ENCODE data around the gene TSPEAR.

TSPEAR gene

DNA sequence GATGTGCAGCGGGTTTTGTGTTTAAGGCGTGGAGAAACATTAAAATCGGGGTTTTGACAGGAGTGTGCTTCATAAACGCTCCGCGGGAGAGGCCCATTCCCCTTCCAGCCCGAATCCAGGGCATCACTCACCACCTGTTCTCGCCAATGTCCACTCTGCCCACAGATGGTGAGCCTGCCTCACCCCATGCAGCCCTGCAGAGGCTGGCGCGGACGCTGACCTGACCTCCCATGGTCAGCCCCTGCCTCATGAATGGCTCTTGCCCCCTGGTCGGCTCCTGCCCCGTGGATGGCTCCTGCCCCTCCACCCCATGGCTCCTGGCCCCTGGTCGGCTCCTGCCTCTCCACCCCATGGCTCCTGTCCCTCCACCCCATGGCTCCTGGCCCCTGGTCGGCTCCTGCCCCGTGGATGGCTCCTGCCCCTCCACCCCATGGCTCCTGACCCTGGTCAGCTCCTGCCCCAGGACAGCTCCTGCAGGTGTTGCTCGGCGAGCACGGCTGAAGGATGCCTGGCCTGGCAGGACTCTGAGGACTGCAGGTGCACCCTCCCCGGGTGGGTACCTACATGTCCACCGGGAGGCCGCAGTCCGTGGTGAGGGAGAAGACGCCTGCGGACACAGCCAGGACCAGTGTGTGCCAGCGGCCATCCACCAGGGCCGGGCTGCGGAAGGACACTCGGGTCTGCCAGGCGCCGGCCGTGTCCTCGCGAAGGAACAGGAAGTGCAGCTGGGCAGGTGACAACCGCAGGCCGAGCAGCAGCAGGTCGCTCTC, 178.1 kb downstream of the TSPEAR start:
- TF ChIP-seq, protein P1, sequence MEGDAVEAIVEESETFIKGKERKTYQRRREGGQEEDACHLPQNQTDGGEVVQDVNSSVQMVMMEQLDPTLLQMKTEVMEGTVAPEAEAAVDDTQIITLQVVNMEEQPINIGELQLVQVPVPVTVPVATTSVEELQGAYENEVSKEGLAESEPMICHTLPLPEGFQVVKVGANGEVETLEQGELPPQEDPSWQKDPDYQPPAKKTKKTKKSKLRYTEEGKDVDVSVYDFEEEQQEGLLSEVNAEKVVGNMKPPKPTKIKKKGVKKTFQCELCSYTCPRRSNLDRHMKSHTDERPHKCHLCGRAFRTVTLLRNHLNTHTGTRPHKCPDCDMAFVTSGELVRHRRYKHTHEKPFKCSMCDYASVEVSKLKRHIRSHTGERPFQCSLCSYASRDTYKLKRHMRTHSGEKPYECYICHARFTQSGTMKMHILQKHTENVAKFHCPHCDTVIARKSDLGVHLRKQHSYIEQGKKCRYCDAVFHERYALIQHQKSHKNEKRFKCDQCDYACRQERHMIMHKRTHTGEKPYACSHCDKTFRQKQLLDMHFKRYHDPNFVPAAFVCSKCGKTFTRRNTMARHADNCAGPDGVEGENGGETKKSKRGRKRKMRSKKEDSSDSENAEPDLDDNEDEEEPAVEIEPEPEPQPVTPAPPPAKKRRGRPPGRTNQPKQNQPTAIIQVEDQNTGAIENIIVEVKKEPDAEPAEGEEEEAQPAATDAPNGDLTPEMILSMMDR (IDR thresholded peaks at IDR 0.05; ENCODE audit: low read length, missing control alignments): no peak
- no peak for DNase-seq (ENCODE audit: low read depth)
- H3K4me3 ChIP-seq (replicated peaks; ENCODE audit: low read depth, low read length): no peak overlapping the region

DNA sequence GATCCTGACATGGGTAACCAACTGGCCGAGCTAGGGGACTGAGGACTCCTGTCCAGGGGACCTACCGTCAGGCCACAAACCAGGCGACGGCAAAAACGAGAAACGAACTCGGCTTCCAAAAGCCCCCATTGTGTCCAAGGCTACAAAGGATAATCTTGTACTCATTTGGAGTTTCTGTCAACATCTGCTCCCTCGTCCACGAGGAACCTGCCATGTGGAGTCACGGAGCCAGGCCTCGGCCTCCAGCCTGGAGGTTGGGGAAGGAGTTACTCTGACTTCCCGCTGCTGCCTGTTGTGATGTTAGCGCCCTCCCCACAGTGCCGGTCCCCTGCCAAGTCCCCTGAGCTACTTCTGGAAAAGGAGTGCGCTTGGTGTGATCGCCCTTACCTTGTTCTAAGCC, 178.7 kb downstream of the TSPEAR start:
- no peak for DNase-seq (ENCODE audit: low read depth)
- TF ChIP-seq, protein P1 (IDR thresholded peaks at IDR 0.05; ENCODE audit: low read length, missing control alignments): no peak
- no peak overlapping the region for H3K4me3 ChIP-seq (replicated peaks; ENCODE audit: low read depth, low read length)

DNA sequence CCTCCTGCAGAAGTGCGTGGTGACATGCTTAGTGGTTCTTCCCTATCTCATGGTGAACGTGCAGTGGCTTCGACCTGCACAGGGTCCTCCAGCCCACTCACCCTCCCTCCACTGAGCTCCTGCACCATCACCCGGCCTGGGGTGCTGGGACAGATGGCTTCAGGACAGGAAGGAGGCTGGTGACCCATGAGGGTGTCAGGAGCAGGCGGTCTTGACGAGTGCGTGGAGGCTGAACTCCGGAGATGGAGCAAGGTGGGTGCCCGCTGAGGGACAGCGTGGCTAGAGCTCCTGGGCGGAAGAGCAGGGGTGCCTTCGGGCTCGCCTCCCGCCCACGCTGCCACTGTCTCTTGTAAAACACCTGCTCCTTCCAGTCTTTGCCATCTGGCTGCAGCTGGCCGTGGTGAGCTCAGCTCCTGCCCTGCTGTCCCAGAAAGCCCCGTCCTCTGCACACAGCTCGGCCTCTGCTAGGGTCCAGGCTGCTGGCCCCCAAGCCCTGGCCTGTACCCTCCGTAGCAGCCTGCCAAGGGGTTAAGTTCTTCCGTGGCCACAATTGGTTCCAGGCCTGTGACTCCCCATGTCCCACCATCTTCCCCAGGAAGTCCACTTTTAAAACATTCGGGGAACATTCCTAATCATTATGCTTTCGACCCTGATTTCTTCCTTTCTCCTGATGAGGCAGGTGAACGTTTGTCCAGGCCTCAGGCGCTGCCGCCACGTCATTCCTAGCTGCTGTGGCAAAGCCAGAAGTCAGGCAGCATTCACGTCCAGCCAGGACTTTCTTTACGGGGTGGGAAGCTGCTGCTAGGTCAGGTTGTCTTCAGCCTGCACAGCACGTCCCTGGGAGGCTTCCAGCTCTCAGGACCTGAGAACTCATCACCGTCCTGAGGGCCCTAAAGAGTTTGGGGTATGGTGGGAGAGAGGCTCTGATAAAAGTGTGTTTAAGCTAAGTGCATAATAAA, 179.5 kb downstream of the TSPEAR start:
- TF ChIP-seq, protein P1 (IDR thresholded peaks at IDR 0.05; ENCODE audit: low read length, missing control alignments): no peak
- no peak for DNase-seq (ENCODE audit: low read depth)
- H3K4me3 ChIP-seq (replicated peaks; ENCODE audit: low read depth, low read length): no peak overlapping the region

DNA sequence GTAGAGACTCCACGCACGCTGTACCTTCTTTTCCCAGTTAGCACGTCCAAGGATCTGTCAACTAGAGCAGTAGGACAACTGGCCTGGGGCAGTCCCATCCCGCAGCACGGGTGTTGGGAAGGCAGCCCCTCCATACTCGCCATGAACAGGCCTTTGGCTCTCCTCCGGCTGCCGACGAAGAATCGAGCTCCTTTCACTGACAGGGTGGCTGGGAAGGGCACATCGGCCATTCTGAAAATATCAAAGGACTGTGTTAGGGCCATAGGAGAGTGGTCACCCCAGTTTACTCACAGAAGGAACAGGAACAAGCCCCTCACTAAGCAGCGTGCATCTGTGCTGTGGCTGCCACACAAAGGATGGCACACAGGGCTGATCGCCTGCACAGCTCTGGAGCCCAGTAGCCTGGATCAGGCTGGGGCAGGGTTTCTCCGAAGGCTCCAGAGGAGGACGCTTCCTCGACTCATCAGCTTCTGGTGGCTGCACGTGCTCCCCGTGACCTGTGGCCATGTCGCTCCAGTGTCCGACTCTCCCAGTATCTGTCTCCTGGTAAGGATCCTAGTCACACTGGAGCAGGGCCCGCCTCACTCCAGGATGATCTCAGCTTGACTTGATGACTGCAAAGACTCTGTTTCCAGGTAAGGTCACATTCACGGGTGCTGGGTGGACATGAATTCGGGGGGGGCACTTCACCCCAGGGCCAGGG, 180.3 kb downstream of the TSPEAR start:
- TF ChIP-seq, protein P1 (IDR thresholded peaks at IDR 0.05; ENCODE audit: low read length, missing control alignments): no peak
- no peak for DNase-seq (ENCODE audit: low read depth)
- H3K4me3 ChIP-seq (replicated peaks; ENCODE audit: low read depth, low read length): no peak overlapping the region

DNA sequence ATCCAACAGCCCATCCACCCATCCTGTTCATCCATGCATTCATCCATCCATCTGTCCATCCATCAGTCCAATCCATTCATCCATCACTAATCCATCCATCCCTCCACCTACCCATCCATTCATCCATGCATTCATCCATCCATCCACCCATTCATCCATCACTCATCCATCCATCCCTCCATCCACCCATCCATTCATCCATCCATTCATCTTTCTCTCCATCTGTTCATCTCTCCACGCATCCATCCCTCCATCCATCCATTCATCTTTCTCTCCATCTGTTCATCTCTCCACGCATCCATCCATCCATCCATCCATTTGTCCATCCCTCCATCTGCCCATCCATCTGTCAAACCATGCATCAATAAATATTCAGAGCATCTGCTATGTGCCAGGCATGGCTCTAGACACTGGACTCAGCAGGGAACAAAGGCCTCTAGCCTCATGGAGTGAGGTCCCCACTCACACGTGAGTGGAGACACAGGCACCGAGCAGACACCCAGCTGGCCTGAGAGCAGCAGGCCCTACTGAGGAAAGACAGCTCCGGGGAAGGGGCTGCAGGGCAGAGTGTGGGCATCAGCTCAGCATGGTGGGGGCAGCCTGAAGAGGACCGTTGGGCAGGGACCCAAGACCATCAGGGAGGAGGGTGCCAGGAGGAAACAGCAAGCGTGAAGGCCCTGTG, 181.0 kb downstream of the TSPEAR start:
- TF ChIP-seq, protein P1 (IDR thresholded peaks at IDR 0.05; ENCODE audit: low read length, missing control alignments): no peak
- DNase-seq (ENCODE audit: low read depth): no peak
- no peak overlapping the region for H3K4me3 ChIP-seq (replicated peaks; ENCODE audit: low read depth, low read length)

DNA sequence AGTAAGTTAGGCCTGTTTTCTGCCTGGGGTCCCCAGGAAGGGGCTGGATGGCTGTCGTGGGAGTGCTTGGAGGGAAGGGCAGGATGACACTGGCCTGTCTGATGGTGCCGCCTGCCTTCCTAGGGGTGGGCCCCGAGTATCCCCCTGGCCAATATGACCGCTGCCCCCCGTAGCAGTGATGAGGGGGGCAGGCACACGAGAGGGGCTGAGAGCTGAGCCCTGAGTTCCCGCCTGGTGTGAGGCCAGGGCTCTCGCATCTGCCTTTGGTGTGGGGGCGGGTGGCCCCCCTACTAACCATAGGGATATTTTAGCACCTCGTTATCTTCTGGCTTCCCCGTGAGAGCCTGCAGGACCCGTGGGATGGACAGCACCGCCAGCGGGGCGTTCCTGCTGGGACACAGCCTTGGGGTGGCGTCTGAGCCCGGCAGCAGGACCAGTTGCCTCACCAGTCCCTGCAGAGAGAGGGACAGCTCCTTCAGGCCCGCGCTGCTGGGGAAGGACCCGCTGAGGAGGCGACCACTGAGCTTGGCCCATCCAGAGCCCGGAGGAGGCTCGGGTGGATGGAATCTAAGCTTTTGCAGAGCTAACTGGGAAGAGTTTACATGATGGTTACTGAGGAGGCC, 181.8 kb downstream of the TSPEAR start:
- TF ChIP-seq, protein P1 (IDR thresholded peaks at IDR 0.05; ENCODE audit: low read length, missing control alignments): no peak
- no peak for DNase-seq (ENCODE audit: low read depth)
- no peak overlapping the region for H3K4me3 ChIP-seq (replicated peaks; ENCODE audit: low read depth, low read length)

All from fibroblast of pulmonary artery (primary cell).